Panc1 (cell line): Measurements from ENCODE around the gene MARCHF2. TPM values are rescaled to one million over a fixed set of nuclear protein-coding genes. Genes with fewer than 3 reads are reported as not detected.

Experiments used
- ATAC-seq: fragments of 200-7000 bp; cut with Tn5 transposase; 2 replicates; pipeline ENCODE4 v1.9.1; 2020; ENCODE audit warnings: mild to moderate bottlenecking, moderate library complexity
- BruUV-seq: library from RNA; stranded (reverse); fragments of 400-500 nt; replicated peaks from 2 replicates; lab custom pipeline; 2021; lab: Mats Ljungman, UMichigan
- CTCF ChIA-PET: fragments of 300-600 bp; sonication (Branson Sonifier 250); formaldehyde crosslinking; loops from one replicate; lab custom pipeline; 2022; ENCODE audit warnings: antibody characterized with exemption; lab: Charles Lee
- POLR2A ChIA-PET: fragments of 300-600 bp; sonication (Branson Sonifier 250); formaldehyde crosslinking; loops from one replicate; lab custom pipeline; 2022; ENCODE audit warnings: antibody characterized with exemption; lab: Charles Lee
- DNase-seq: peaks from one replicate; pipeline ENCODE4 v3.0.0-alpha.2; 2010; ENCODE audit warnings: low read depth, low spot score
- H3K27ac ChIP-seq: 2 replicates; pipeline ENCODE4 v1.5.1; 2011; ENCODE audit warnings: mild to moderate bottlenecking, low read length, inconsistent platforms
- H3K27me3 ChIP-seq: fragments of 200-500 bp; sonication (Bioruptor generic); 2 replicates; pipeline ENCODE4 v1.6.0; 2014; ENCODE audit warnings: low read length, inconsistent platforms; ENCODE audit not compliant: control insufficient read depth, insufficient read depth
- H3K36me3 ChIP-seq: fragments of 200-500 bp; sonication (Bioruptor generic); 2 replicates; pipeline ENCODE4 v1.5.1; 2014; ENCODE audit warnings: inconsistent platforms, mild to moderate bottlenecking, low read length, moderate library complexity; ENCODE audit not compliant: control insufficient read depth, insufficient read depth
- H3K4me1 ChIP-seq: 2 replicates; pipeline ENCODE4 v1.5.1; 2011; ENCODE audit warnings: inconsistent platforms, mild to moderate bottlenecking, low read length, moderate library complexity; ENCODE audit not compliant: control insufficient read depth, insufficient read depth
- H3K4me3 ChIP-seq, 2 experiments: 2 replicates each; pipeline ENCODE4 v1.5.1; 2011 to 2012; ENCODE audit warnings: low read depth in 2 of 2, low read length in 2 of 2, mild to moderate bottlenecking in 2 of 2, inconsistent platforms in 1 of 2, moderate library complexity in 1 of 2
- H3K9me3 ChIP-seq: fragments of 200-500 bp; sonication (Bioruptor generic); 2 replicates; pipeline ENCODE4 v1.5.1; 2014; ENCODE audit warnings: low read depth, mild to moderate bottlenecking, inconsistent platforms, low read length, moderate library complexity; ENCODE audit not compliant: control insufficient read depth, insufficient read depth
- CTCF ChIP-seq: fragments of 450-650 bp; IDR thresholded peaks from 2 replicates; pipeline ENCODE4 v1.5.1; 2017; ENCODE audit warnings: mild to moderate bottlenecking
- POLR2AphosphoS5 ChIP-seq: IDR thresholded peaks from 2 replicates; pipeline ENCODE4 v1.6.1; 2012; ENCODE audit warnings: mild to moderate bottlenecking, low read depth, low read length, moderate library complexity
- REST ChIP-seq, 2 experiments: IDR thresholded peaks; 2 replicates each; pipeline ENCODE4 v1.6.1; 2011 to 2012; ENCODE audit warnings: low read depth in 2 of 2, control low read depth in 1 of 2, low read length in 1 of 2, mild to moderate bottlenecking in 1 of 2, moderate library complexity in 1 of 2; ENCODE audit not compliant: insufficient read depth in 1 of 2
- SIN3A ChIP-seq: IDR thresholded peaks from 2 replicates; pipeline ENCODE4 v1.6.1; 2012; ENCODE audit warnings: low read depth, mild to moderate bottlenecking, low read length, moderate library complexity, borderline replicate concordance; ENCODE audit not compliant: insufficient read depth
- TCF7L2 ChIP-seq: IDR thresholded peaks from 2 replicates; pipeline ENCODE4 v1.6.1; 2011; ENCODE audit warnings: mild to moderate bottlenecking, low read depth, low read length, inconsistent platforms
- in situ Hi-C: cut with HindIII; loops from 2 replicates; pipeline ENCODE4 v1.10.0; 2016; ENCODE audit warnings: low sequenced_read_pairs, low pct_unique_long_range_greater_than_20kb
- intact Hi-C: fragments of 100-400 bp; cut with micrococcal nuclease; formaldehyde crosslinking; loops from one replicate; pipeline ENCODE4 v1.10.0; 2022; ENCODE audit not compliant: unreplicated experiment
- total RNA-seq: library from RNA; stranded (reverse); gene quantifications from one replicate; pipeline ENCODE4 v1.2.1, GENCODE V29; 2021; ENCODE audit not compliant: unreplicated experiment

The MARCHF2 gene
- total RNA-seq, 1 experiment from 2014 or later, result 32.6 TPM

- CTCF ChIA-PET, result no interaction called here
- TF ChIP-seq CTCF (no peak), POLR2AphosphoS5 (no peak), TCF7L2 (no peak), SIN3A (no peak), REST (IDR thresholded peaks at IDR 0.05; ENCODE audit: insufficient read depth in 1 of 2, low read depth in 2 of 2, low read length in 1 of 2) (no peak)
- ATAC-seq (no peak), DNase-seq (no peak)
- H3K4me1 ChIP-seq, result peaks cover under 1% of the 10 kb centered on the region; the same call in 1 of the 2 replicates
- H3K27ac ChIP-seq, result no peak overlapping the region
- H3K36me3 ChIP-seq, result no peaks in the 10 kb centered on the region
- in situ Hi-C loops (no loop called here), intact Hi-C loops (no loop called here)
- no TSS peak for BruUV-seq
- no peaks in the 10 kb centered on the region for H3K9me3 ChIP-seq
- no peaks in the 10 kb centered on the region for H3K27me3 ChIP-seq
- H3K4me3 ChIP-seq, result no peak overlapping the region
- POLR2A ChIA-PET, result no interaction called here
Measured at GRCh38 chr19:8429044-8429443, 15.9 kb downstream of the MARCHF2 start.

GRCh38 chr19:8429826-8430225, 16.7 kb downstream of the MARCHF2 start:
- Histone ChIP-seq H3K4me1 (no peaks in the 10 kb centered on the region), H3K27me3 (no peaks in the 10 kb centered on the region), H3K4me3 (no peak overlapping the region), H3K27ac (no peak overlapping the region), H3K36me3 (no peaks in the 10 kb centered on the region), H3K9me3 (no peaks in the 10 kb centered on the region)
- ChIA-PET POLR2A (interaction anchor here (0.6 kb wide), 1 partner anchor 138 kb away, joined by 3 read pairs; no protein-coding TSS in a partner anchor), CTCF (no interaction called here)
- in situ Hi-C loops (no loop called here), intact Hi-C loops (no loop called here)
- no TSS peak for BruUV-seq
- ATAC-seq (no peak), DNase-seq (no peak)
- no peak for TF ChIP-seq REST (IDR thresholded peaks at IDR 0.05; ENCODE audit: insufficient read depth in 1 of 2, low read depth in 2 of 2, low read length in 1 of 2)
- no peak for TF ChIP-seq POLR2AphosphoS5
- no peak for TF ChIP-seq SIN3A
- no peak for TF ChIP-seq TCF7L2
- no peak for TF ChIP-seq CTCF
